Activated naive CD8-positive, alpha-beta T cell treated with anti-CD3 and anti-CD28 coated beads, Interleukin-2, amount 50 U/mL, for 24 hours (primary cell): ENCODE results near the gene GALNT12.

Experiments used
- ATAC-seq: fragments of 150-1000 bp; cut with Tn5 transposase; one replicate; pipeline ENCODE4 v1.10.0; 2021
- DNase-seq: peaks from one replicate; pipeline ENCODE4 v3.0.0; 2021
- H3K27ac Mint-ChIP-seq: one replicate; pipeline ENCODE4 v1.8.0; 2021; ENCODE audit warnings: mild to moderate bottlenecking, mixed read lengths
- H3K27me3 Mint-ChIP-seq: one replicate; pipeline ENCODE4 v1.8.0; 2021; ENCODE audit warnings: mixed read lengths
- H3K36me3 Mint-ChIP-seq: one replicate; pipeline ENCODE4 v1.8.0; 2021; ENCODE audit warnings: low read depth, mixed read lengths
- H3K4me1 Mint-ChIP-seq: one replicate; pipeline ENCODE4 v1.8.0; 2021; ENCODE audit warnings: mixed read lengths
- H3K4me3 Mint-ChIP-seq: one replicate; pipeline ENCODE4 v1.8.0; 2021; ENCODE audit warnings: mild to moderate bottlenecking, moderate library complexity, mixed read lengths
- H3K9me3 Mint-ChIP-seq: one replicate; pipeline ENCODE4 v1.8.0; 2021; ENCODE audit warnings: mixed read lengths

GALNT12 gene

GRCh38 chr9:98806394-98807035 is 955 bp upstream of the GALNT12 start:
- Mint-ChIP-seq H3K4me3 (peak overlapping the region; percentile 63), H3K36me3 (peaks cover 2% of the 10 kb centered on the region), H3K27me3 (peaks cover 2% of the 10 kb centered on the region), H3K27ac (no peak overlapping the region), H3K4me1 (peaks cover 28% of the 10 kb centered on the region), H3K9me3 (no peaks in the 10 kb centered on the region)
- no peak for ATAC-seq
- DNase-seq, result no peak

GRCh38 chr9:98807814-98808195 is 335 bp downstream of the GALNT12 start:
- H3K4me3 Mint-ChIP-seq, result peak overlapping the region; percentile 82
- H3K9me3 Mint-ChIP-seq, result no peaks in the 10 kb centered on the region
- peak; percentile 44 for ATAC-seq
- DNase-seq, result peak; percentile 38
- peaks cover 2% of the 10 kb centered on the region for H3K27me3 Mint-ChIP-seq
- peaks cover 31% of the 10 kb centered on the region for H3K4me1 Mint-ChIP-seq
- H3K36me3 Mint-ChIP-seq, result peaks cover 2% of the 10 kb centered on the region
- H3K27ac Mint-ChIP-seq, result no peak overlapping the region

- Mint-ChIP-seq H3K36me3 (peaks cover 2% of the 10 kb centered on the region), H3K9me3 (no peaks in the 10 kb centered on the region), H3K27ac (peak overlapping the region; percentile 35), H3K4me3 (peak overlapping the region; percentile 82), H3K27me3 (peaks cover 2% of the 10 kb centered on the region), H3K4me1 (peaks cover 31% of the 10 kb centered on the region)
- ATAC-seq, result no peak
- DNase-seq, result peak; percentile 26
Observed at GRCh38 chr9:98808411-98808815, 943 bp downstream of the GALNT12 start.

GRCh38 chr9:98808875-98809274 is 1.4 kb downstream of the GALNT12 start:
- peaks cover 2% of the 10 kb centered on the region for H3K27me3 Mint-ChIP-seq
- DNase-seq (no peak), ATAC-seq (no peak)
- no peaks in the 10 kb centered on the region for H3K9me3 Mint-ChIP-seq
- peak overlapping the region; percentile 82 for H3K4me3 Mint-ChIP-seq
- no peak overlapping the region for H3K27ac Mint-ChIP-seq
- peaks cover 2% of the 10 kb centered on the region for H3K36me3 Mint-ChIP-seq
- H3K4me1 Mint-ChIP-seq, result peaks cover 31% of the 10 kb centered on the region

GRCh38 chr9:98809311-98810101 is 2.0 kb downstream of the GALNT12 start:
- ATAC-seq (no peak), DNase-seq (no peak)
- H3K36me3 Mint-ChIP-seq, result peaks cover 5% of the 10 kb centered on the region
- H3K9me3 Mint-ChIP-seq, result no peaks in the 10 kb centered on the region
- peak overlapping the region; percentile 82 for H3K4me3 Mint-ChIP-seq
- H3K27me3 Mint-ChIP-seq, result peaks cover 2% of the 10 kb centered on the region
- H3K27ac Mint-ChIP-seq, result no peak overlapping the region
- peaks cover 31% of the 10 kb centered on the region for H3K4me1 Mint-ChIP-seq

- Mint-ChIP-seq H3K9me3 (no peaks in the 10 kb centered on the region), H3K4me1 (peaks cover 31% of the 10 kb centered on the region), H3K4me3 (no peak overlapping the region), H3K27me3 (peaks cover 2% of the 10 kb centered on the region), H3K27ac (no peak overlapping the region), H3K36me3 (peaks cover 5% of the 10 kb centered on the region)
- DNase-seq (no peak), ATAC-seq (no peak)
Observed at GRCh38 chr9:98810102-98810842, 2.8 kb downstream of the GALNT12 start.

GRCh38 chr9:98811051-98811650 is 3.7 kb downstream of the GALNT12 start:
- ATAC-seq, result peak; percentile 70
- H3K4me3 Mint-ChIP-seq, result no peak overlapping the region
- peaks cover 5% of the 10 kb centered on the region for H3K36me3 Mint-ChIP-seq
- no peak overlapping the region for H3K27ac Mint-ChIP-seq
- DNase-seq, result no peak
- H3K4me1 Mint-ChIP-seq, result peaks cover 32% of the 10 kb centered on the region
- H3K9me3 Mint-ChIP-seq, result no peaks in the 10 kb centered on the region
- peaks cover 2% of the 10 kb centered on the region for H3K27me3 Mint-ChIP-seq

- H3K4me1 Mint-ChIP-seq, result peaks cover 12% of the 10 kb centered on the region
Observed at GRCh38 chr9:98815391-98815951, 8.0 kb downstream of the GALNT12 start.

GRCh38 chr9:98818764-98819163 is 11.3 kb downstream of the GALNT12 start:
- H3K9me3 Mint-ChIP-seq, result no peaks in the 10 kb centered on the region
- no peaks in the 10 kb centered on the region for H3K27me3 Mint-ChIP-seq
- H3K27ac Mint-ChIP-seq, result no peak overlapping the region
- H3K4me3 Mint-ChIP-seq, result no peak overlapping the region
- ATAC-seq (no peak), DNase-seq (no peak)
- peaks cover 11% of the 10 kb centered on the region for H3K36me3 Mint-ChIP-seq
- peaks cover 2% of the 10 kb centered on the region for H3K4me1 Mint-ChIP-seq

More at GRCh38 chr9:98815391-98815951, 8.0 kb downstream of the GALNT12 start:
- no peak for ATAC-seq
- Mint-ChIP-seq H3K4me3 (no peak overlapping the region), H3K36me3 (peaks cover 12% of the 10 kb centered on the region), H3K27ac (no peak overlapping the region), H3K27me3 (no peaks in the 10 kb centered on the region), H3K9me3 (no peaks in the 10 kb centered on the region)
- DNase-seq, result no peak

GRCh38 chr9:98819231-98819630 is 11.8 kb downstream of the GALNT12 start:
- Mint-ChIP-seq H3K4me3 (no peak overlapping the region), H3K4me1 (peaks cover 2% of the 10 kb centered on the region), H3K9me3 (no peaks in the 10 kb centered on the region), H3K27me3 (no peaks in the 10 kb centered on the region), H3K27ac (no peak overlapping the region), H3K36me3 (peaks cover 9% of the 10 kb centered on the region)
- DNase-seq (no peak), ATAC-seq (no peak)

- Mint-ChIP-seq H3K27me3 (no peaks in the 10 kb centered on the region), H3K36me3 (peaks cover 9% of the 10 kb centered on the region), H3K4me1 (no peaks in the 10 kb centered on the region), H3K27ac (peak overlapping the region; percentile 4), H3K9me3 (no peaks in the 10 kb centered on the region), H3K4me3 (no peak overlapping the region)
- DNase-seq (no peak), ATAC-seq (no peak)
Observed at GRCh38 chr9:98821831-98822230, 14.4 kb downstream of the GALNT12 start.

GRCh38 chr9:98822661-98823060 is 15.2 kb downstream of the GALNT12 start:
- no peak for DNase-seq
- no peak overlapping the region for H3K27ac Mint-ChIP-seq

GRCh38 chr9:98823666-98824334 is 16.3 kb downstream of the GALNT12 start:
- H3K9me3 Mint-ChIP-seq, result no peaks in the 10 kb centered on the region
- H3K36me3 Mint-ChIP-seq, result peaks cover 2% of the 10 kb centered on the region
- no peaks in the 10 kb centered on the region for H3K27me3 Mint-ChIP-seq
- ATAC-seq (no peak), DNase-seq (no peak)
- H3K4me1 Mint-ChIP-seq, result no peaks in the 10 kb centered on the region
- H3K4me3 Mint-ChIP-seq, result no peak overlapping the region
- H3K27ac Mint-ChIP-seq, result no peak overlapping the region

More at GRCh38 chr9:98822661-98823060, 15.2 kb downstream of the GALNT12 start:
- no peaks in the 10 kb centered on the region for H3K9me3 Mint-ChIP-seq
- H3K27me3 Mint-ChIP-seq, result no peaks in the 10 kb centered on the region
- H3K4me1 Mint-ChIP-seq, result no peaks in the 10 kb centered on the region
- peaks cover 6% of the 10 kb centered on the region for H3K36me3 Mint-ChIP-seq
- no peak for ATAC-seq
- H3K4me3 Mint-ChIP-seq, result no peak overlapping the region

- Mint-ChIP-seq H3K36me3 (peaks cover 7% of the 10 kb centered on the region), H3K9me3 (no peaks in the 10 kb centered on the region), H3K4me3 (no peak overlapping the region), H3K4me1 (no peaks in the 10 kb centered on the region), H3K27ac (no peak overlapping the region), H3K27me3 (no peaks in the 10 kb centered on the region)
- DNase-seq (no peak), ATAC-seq (no peak)
Observed at GRCh38 chr9:98825414-98825813, 17.9 kb downstream of the GALNT12 start.
